Measurements from ENCODE around the gene ELF5.

- TF ChIP-seq EZH2phosphoT487 (IDR thresholded peaks at IDR 0.05; ENCODE audit: insufficient read depth, low read depth) (no peak), EZH2 (IDR thresholded peaks at IDR 0.05; ENCODE audit: insufficient read depth, poor library complexity, severe bottlenecking) (no peak)
Measured at GRCh38 chr11:34514597-34514996, 1.0 kb upstream of the ELF5 start.
